Activated T-cell treated with anti-CD3 and anti-CD28 coated beads, Interleukin-2, amount 50 U/mL, for 72 hours (primary cell): Measurements from ENCODE around the gene SEC22A. TPM values are rescaled to one million over a fixed set of nuclear protein-coding genes. Genes with fewer than 3 reads are reported as not detected.

ENCODE experiments used
- ATAC-seq, 2 donors: fragments of 150-1000 bp; cut with Tn5 transposase; replicated peaks in 1 of 2; 2 replicates each; pipeline ENCODE4 v1.10.0; 2021; ENCODE audit warnings: moderate library complexity in 2 of 2, mild to moderate bottlenecking in 1 of 2
- DNase-seq, 2 donors: peaks; one replicate each; pipeline ENCODE4 v3.0.0; 2021 to 2022; ENCODE audit warnings: mixed read lengths in 1 of 2
- H3K27ac Mint-ChIP-seq: one replicate; pipeline ENCODE4 v1.8.0; 2022; ENCODE audit warnings: mild to moderate bottlenecking, moderate library complexity, mixed read lengths
- H3K27me3 Mint-ChIP-seq: one replicate; pipeline ENCODE4 v1.8.0; 2022; ENCODE audit warnings: low read depth, mixed read lengths
- H3K36me3 Mint-ChIP-seq, 2 donors: one replicate each; pipeline ENCODE4 v1.8.0; 2022; ENCODE audit warnings: mixed read lengths in 2 of 2, mild to moderate bottlenecking in 1 of 2; ENCODE audit not compliant: insufficient read depth in 2 of 2
- H3K4me1 Mint-ChIP-seq: one replicate; pipeline ENCODE4 v1.8.0; 2022; ENCODE audit warnings: low read depth, mixed read lengths
- H3K4me3 Mint-ChIP-seq, 2 donors: one replicate each; pipeline ENCODE4 v1.8.0; 2022; ENCODE audit warnings: mild to moderate bottlenecking in 2 of 2, mixed read lengths in 2 of 2, moderate library complexity in 2 of 2
- H3K9me3 Mint-ChIP-seq, 2 donors: one replicate each; pipeline ENCODE4 v1.8.0; 2022; ENCODE audit warnings: mixed read lengths in 2 of 2
- total RNA-seq, 2 donors: library from RNA; stranded (reverse); gene quantifications; one replicate each; pipeline ENCODE4 v1.2.3, GENCODE V29; 2022

The SEC22A gene
- total RNA-seq, 2 donors from 2014 or later, result 17.4 to 22.9 TPM

DNA sequence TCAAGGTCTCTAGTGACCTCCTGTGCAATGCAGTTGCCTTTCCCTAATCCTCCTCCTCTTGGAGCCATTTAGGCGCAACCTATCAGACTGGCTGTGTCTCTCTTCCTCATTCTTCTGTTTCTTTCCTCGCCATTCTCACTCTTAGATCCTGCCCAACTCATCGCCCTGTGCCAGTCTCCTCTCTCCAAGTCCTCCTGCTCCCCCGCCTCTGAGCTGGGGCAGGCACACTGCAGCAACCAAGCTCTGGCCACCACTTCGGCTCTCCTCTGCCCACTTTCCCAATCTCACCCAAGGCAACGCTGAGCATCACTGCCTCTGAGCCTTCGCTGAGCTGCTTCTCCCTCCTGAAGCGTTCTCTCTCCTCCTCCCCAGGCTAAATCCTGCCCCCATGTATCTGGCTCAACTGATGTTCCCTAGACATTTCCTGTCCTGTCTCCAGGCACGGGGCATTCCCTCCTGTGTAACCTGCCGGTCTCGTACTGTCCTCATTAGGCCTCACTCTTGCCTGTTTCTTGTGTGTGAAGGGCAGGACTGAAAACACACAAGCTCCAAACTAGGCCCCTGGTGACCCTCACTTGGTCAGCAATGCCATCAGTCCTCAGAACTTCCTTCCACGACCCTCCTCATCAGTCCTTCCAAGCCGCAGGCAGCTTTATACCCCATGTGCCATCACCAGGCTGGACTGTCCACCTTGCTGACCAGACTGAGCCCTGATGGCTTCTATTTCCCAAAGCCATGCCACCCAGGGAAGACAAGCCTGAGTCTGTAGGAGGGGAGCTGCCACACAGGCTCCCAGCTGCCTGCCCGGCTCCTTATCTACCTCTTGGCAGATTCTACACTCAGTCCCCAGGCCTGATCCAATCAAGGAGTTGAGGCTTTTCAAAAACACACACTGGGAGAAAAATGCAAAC, 85.6 kb downstream of the SEC22A start:
- Mint-ChIP-seq H3K27me3 (no peaks in the 10 kb centered on the region), H3K27ac (no peak overlapping the region), H3K4me1 (no peaks in the 10 kb centered on the region), H3K4me3 (no peak overlapping the region), H3K36me3 (no peaks in the 10 kb centered on the region), H3K9me3 (no peaks in the 10 kb centered on the region)
- DNase-seq (no peak), ATAC-seq (no peak)

DNA sequence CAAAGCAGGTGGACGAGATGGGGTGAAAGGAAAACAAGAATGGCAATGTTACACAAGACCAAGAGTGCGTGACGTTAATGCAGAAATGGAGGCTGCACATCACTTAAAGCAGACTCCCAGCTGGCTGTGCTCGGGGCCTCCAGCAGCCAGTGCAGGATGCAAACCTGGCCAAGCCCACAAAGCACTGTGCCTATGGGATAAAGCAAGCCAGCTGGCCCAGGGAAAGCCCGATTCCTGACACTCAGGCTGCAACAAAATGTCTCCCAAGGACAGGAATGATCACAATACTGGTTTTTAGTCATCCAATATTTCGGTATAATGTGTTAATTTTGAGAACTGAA, 86.2 kb downstream of the SEC22A start:
- no peak overlapping the region for H3K4me3 Mint-ChIP-seq
- H3K27me3 Mint-ChIP-seq, result no peaks in the 10 kb centered on the region
- H3K9me3 Mint-ChIP-seq, result no peaks in the 10 kb centered on the region
- H3K4me1 Mint-ChIP-seq, result no peaks in the 10 kb centered on the region
- H3K27ac Mint-ChIP-seq, result no peak overlapping the region
- ATAC-seq (no peak), DNase-seq (no peak)
- no peaks in the 10 kb centered on the region for H3K36me3 Mint-ChIP-seq

DNA sequence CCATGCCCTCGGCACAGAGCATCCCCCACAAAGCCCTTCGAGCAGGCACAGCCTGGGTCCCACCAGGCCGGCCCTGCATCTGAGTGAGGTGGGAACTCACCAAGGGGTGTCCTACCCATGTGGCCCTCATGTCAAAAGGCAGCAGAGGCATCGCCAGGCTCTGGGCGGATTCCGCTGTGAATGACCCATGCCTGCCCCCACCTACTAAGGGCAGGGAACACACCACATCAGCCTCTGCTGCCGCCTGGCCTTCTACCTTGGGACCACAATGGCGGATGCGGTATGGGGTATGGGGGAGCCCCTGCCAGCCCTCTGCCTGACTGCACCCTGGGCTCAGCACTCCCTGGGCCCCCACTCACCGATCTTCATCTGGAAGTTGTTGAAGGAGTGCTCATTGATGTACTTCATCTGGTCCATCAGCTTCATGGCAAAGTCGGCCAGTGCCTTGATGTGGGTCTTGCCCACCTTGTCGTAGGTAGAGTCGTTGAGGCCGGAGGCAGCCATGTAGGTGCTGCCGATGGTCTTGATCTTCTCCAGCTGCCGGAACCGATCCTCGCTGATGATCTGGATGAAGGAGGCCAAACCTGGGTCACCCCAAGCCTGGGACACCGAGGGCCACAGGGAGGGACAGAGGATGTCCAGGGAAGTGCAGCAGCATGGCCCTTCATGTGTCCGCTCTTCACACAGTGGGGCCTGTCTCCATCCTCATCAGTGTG, 87.8 kb downstream of the SEC22A start:
- H3K4me3 Mint-ChIP-seq, result no peak overlapping the region
- H3K27me3 Mint-ChIP-seq, result peaks cover 9% of the 10 kb centered on the region
- no peaks in the 10 kb centered on the region for H3K9me3 Mint-ChIP-seq
- ATAC-seq, result no peak
- DNase-seq, result no peak
- no peaks in the 10 kb centered on the region for H3K36me3 Mint-ChIP-seq
- H3K27ac Mint-ChIP-seq, result no peak overlapping the region
- H3K4me1 Mint-ChIP-seq, result no peaks in the 10 kb centered on the region

DNA sequence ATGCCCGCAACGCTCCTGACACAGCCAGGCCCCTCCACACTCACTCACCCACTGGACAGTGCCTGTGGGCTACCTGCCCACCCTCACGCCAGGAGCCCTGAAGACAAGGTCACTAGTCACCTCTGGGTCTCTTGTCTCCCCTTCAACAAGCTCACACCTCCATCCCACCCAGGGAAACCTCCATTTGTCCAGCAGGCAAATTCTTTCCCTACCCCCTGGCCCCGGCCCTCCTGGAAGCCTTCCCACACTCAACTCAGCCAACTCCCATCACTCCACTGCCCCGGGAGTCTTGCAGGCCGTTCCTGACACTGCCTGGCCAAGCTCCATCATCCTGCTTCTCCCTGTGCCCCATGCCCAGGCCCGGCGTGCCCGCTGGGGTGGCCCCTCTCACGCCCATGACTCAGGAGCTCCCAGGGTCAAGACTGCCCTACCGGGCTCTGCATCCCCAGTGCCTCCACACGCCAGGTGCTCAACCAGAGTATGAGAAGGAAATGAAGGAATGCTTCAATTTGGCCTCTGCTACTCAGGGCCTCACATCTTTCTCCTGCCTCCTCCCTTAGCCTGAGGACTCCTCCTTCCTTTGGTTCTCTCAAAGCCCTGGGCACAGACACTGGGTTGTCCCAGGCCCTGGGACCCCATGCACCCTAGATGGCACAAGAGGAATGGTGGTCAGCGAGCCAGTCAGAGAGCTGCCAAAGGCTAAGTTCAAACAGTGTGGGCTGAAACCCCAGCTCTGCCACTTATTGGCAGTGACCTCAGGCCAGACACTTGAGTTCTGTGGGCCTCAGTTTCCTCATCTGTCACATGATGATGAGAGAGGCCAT, 88.6 kb downstream of the SEC22A start:
- Mint-ChIP-seq H3K36me3 (no peaks in the 10 kb centered on the region), H3K4me1 (no peaks in the 10 kb centered on the region), H3K27ac (no peak overlapping the region), H3K9me3 (no peaks in the 10 kb centered on the region), H3K4me3 (no peak overlapping the region), H3K27me3 (peaks cover 11% of the 10 kb centered on the region)
- no peak for DNase-seq
- ATAC-seq, result no peak

DNA sequence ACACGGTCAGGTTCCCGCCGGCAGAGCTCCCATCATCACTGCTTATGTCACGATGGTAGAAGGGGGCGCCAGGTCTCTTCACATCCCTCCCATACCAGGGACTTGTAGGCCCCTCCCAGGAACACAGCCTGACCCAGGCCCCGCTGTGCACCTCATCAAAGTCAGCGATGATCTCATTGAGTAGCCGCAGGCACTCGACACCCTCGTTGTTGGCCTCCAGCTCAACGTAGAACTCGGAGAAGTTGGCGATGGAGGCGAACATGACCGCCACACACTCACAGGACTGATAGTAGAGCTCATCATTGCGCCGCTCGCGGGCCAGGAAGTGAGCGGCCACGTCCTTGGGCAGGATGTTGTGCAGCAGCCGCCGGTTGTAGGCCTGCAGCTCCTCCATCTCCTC, 89.2 kb downstream of the SEC22A start:
- Mint-ChIP-seq H3K4me3 (no peak overlapping the region), H3K36me3 (no peaks in the 10 kb centered on the region), H3K9me3 (no peaks in the 10 kb centered on the region), H3K4me1 (no peaks in the 10 kb centered on the region), H3K27ac (no peak overlapping the region), H3K27me3 (peaks cover 11% of the 10 kb centered on the region)
- no peak for ATAC-seq
- no peak for DNase-seq

DNA sequence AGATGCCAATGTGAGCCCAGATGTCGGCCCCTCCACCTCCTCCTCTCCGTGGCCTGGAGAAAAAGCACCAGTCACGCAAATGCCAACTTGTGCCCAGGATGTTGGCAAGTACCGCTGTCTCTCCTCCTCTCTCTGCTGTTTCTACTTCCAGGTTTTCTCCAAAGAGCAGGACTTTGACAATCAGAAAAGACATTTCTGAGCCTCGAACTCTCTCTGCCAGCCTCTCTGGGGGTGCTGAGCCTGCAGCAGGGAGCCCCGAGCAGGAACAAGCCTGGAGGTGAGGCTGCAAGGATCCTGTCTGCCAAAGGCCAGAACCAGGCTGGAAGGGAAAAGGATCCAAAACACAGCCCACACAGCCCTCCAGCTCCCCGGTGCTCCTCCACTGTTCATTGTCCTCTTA, 89.7 kb downstream of the SEC22A start:
- no peak for DNase-seq
- Mint-ChIP-seq H3K9me3 (no peaks in the 10 kb centered on the region), H3K36me3 (no peaks in the 10 kb centered on the region), H3K4me3 (no peak overlapping the region), H3K4me1 (no peaks in the 10 kb centered on the region), H3K27me3 (peaks cover 11% of the 10 kb centered on the region), H3K27ac (no peak overlapping the region)
- no peak for ATAC-seq

DNA sequence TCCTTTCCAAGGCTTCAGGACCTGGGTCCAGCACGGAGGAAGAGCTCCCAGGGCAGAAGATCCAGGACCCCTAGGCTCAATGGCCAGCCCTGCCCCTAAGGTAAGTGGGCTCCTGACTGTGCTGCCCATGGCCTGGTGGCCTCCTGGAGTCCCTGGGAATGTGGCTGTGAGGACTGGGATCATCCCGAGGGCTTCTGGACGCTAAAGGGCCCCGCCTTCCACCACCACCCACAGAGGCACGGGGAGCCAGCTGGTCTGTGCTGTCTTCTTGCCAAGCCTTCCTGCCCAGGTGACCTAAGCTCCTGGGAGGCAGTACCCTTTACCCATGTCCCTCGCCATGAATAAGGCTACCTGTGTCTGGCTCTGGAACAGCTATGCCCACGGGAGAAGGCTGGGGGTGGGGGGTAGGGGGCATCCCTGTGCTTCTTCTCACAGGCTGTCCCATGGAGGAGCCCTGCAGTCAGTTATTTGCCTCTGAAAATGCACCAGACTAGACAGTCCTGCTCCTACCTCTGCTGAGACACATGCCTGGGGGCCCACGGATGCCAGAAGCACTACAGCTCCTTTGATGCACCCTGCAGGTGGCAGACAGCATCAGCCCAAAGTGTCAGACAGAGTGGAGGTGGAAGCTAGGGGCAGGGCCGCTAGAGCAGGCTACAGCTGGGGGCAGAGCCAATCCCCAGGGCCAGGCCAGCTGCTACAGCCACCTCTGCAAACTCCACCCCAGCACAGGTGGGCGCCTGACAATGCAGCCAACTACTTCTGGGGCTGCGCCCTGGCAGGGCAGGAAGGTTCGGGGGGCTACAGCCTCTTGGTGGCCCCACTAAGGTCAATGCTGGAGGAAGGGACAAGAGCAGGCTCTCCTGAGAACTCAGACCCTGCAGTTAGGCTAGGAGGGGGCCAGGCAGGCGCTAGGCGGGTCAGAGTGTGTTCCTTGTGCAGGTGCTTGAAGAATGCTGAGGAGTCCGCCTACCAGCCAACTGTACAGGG, 90.9 kb downstream of the SEC22A start:
- Mint-ChIP-seq H3K9me3 (no peaks in the 10 kb centered on the region), H3K4me1 (no peaks in the 10 kb centered on the region), H3K27me3 (peaks cover 11% of the 10 kb centered on the region), H3K36me3 (no peaks in the 10 kb centered on the region), H3K27ac (no peak overlapping the region), H3K4me3 (no peak overlapping the region)
- DNase-seq, result no peak
- ATAC-seq, result no peak

DNA sequence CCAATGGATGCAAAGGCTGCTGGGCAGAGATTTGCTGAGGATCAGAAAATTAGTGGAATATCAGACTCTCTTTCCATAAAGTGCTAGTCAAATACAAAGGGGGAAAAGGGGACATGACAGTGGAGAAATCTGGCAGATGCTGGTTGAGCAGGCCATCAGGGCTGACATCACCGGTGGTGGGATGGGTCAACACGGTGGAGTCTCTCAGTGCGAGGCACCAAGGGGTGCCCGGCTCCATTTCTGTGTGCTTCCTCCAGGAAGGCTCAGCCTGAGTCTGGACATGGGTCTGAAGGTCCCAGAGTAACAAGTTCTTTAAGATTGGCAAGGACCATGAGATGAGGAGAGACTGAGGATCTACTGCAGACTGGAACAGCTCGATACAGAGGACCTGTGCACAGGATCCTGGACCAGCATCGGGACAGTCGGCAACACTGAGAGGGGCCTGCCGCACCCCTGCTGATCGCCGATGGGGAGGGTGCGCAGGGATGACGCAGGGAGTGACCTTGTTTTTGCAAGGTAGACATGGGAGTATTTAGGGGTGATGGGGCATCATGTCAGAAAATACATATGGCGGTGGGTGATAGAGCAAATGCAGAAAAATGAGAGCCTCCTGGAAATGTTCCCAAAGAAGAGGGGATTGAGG, 92.7 kb downstream of the SEC22A start:
- H3K4me3 Mint-ChIP-seq, result no peak overlapping the region

DNA sequence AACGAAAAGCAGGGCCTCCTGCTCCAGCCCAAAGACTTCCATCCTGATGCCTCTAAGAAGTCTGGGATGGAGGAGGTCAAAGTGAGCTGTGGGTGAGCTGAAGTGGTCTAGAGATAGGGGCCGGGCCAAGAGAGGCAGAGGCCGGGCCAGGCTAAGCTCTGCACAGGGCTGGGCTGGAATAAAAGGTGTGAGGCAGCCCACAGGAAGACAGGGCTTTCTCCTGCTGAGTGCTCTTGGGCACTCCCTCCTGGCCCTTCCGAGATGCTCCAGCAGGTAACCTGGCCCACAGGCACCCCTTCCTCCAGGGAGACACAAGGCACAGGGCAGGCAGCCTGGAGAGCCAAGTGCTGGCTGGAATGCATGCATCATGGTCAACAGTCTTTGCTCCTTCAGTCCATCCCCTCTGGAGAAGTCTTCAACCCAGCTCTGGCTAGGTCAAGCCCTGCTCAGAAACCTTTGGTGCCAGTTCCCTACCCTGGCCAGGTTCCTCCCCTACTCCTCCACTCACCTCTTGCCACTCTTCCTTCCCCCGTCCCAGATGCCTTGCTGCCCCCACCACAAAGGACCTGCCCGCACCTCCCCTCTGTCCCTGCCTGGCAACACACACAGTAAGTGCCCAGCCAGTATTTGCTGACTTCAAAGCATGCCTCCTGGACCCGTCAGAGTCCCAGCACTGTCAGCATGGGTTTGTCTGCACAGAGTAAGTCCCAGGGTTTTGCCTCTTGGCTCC, 93.6 kb downstream of the SEC22A start:
- Mint-ChIP-seq H3K36me3 (no peaks in the 10 kb centered on the region), H3K27ac (no peak overlapping the region), H3K4me3 (no peak overlapping the region), H3K9me3 (no peaks in the 10 kb centered on the region), H3K4me1 (no peaks in the 10 kb centered on the region), H3K27me3 (peaks cover 11% of the 10 kb centered on the region)
- ATAC-seq (no peak), DNase-seq (no peak)

More for the DNA sequence above, 92.7 kb downstream of the SEC22A start:
- H3K27me3 Mint-ChIP-seq, result peaks cover 11% of the 10 kb centered on the region
- no peaks in the 10 kb centered on the region for H3K36me3 Mint-ChIP-seq
- no peak overlapping the region for H3K27ac Mint-ChIP-seq
- no peaks in the 10 kb centered on the region for H3K9me3 Mint-ChIP-seq
- no peaks in the 10 kb centered on the region for H3K4me1 Mint-ChIP-seq
- ATAC-seq (no peak), DNase-seq (no peak)

DNA sequence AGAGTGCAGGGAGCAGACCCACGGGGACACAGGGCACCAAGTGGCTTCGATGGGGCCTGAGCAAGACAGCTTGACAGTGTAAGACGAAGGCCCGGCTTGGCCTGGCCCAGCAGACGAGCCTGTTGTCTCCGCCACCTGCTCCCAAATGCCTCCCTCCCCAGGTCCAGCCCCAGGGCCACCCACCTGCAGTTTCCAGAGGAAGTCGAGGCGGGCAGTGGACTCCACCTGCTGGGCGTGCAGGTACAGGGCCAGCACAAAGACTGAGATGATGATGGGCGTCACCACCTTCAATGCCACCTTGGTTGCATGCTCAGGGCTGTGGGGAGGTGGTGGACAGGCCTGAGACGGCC, 94.1 kb downstream of the SEC22A start:
- Mint-ChIP-seq H3K27me3 (peaks cover 11% of the 10 kb centered on the region), H3K4me1 (no peaks in the 10 kb centered on the region), H3K27ac (no peak overlapping the region), H3K4me3 (no peak overlapping the region), H3K9me3 (no peaks in the 10 kb centered on the region), H3K36me3 (no peaks in the 10 kb centered on the region)
- ATAC-seq (no peak), DNase-seq (no peak)

DNA sequence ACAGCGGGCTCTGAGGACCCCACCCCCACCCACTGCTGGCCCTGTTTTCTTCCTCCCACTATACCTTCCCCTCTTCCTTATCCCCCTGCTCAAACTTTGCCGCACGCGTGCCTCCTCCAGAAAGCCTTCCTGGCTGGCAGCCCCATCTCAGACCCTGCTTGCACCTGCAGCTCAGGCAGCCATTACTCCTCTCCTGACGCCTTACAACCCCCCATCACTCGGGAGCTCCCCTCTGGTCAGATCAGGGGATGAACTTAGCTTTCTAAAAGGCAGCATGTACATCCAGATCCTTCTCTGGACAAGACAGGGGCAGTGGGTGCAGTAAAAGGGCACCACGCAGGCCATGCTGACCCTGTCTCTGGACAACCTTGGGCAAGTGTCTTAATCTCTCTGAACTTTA, 94.5 kb downstream of the SEC22A start:
- Mint-ChIP-seq H3K27me3 (peaks cover 11% of the 10 kb centered on the region), H3K4me3 (no peak overlapping the region), H3K36me3 (no peaks in the 10 kb centered on the region), H3K9me3 (no peaks in the 10 kb centered on the region), H3K4me1 (no peaks in the 10 kb centered on the region), H3K27ac (no peak overlapping the region)
- ATAC-seq (no peak), DNase-seq (no peak)
